Adipose tissue (tissue), 3 donors: ENCODE measurements around the gene RPL10. TPM values are rescaled to one million over a fixed set of nuclear protein-coding genes. Genes with fewer than 3 reads are reported as not detected.

Experiments used
- H3K27ac ChIP-seq: one replicate; pipeline ENCODE4 v1.5.1; 2013; ENCODE audit warnings: low read depth, low read length
- WGBS, 3 donors: extraction: QIAGEN DNeasy Blood & Tissue Kit; methylation state at CpG; one replicate each; pipeline ENCODE4 v1.1.7; 2013; 5-methylcytosine and 5-hydroxymethylcytosine counted together
- polyA plus RNA-seq, 3 donors: library from polyadenylated mRNA; stranded (reverse); fragments of 200-250 nt; gene quantifications; one replicate each; pipeline ENCODE4 v1.2.3, GENCODE V29; 2013
- donor health status: healthy with polysubstance abuse.
- donor health status: Bipolar disorder and iron deficiency.
- donor health status: healthy.

Gene RPL10
- polyA plus RNA-seq, 3 donors = 6,483 to 8,176 (median 7,781) TPM

GRCh38 chrX:154412468-154412867 lies 14.3 kb downstream of the RPL10 start:
- 15 to 37% (median 22%) methylated on average over 4 of the region's 4 CpGs for WGBS, 3 donors
- H3K27ac ChIP-seq = no peak overlapping the region

DNA sequence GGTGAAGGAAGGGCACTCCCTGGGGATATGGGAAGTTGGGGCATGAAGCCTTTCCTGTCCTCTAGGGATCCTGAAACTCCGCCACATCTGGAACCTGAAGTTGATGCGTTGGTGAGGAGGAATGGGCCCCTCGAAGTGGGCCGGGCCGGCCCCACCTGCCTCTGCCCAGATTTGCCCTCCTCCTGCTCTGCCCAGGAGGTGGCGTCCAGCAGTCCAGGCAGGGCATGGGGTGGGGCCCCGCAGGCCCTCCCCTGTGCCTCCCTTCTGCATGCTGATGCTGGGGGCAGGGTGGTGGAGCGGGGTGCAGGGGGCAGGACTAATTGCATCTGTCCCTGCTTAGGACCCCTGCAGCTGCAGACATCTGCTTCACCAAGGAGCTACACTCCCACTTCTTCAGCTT lies 15.0 kb downstream of the RPL10 start:
- H3K27ac ChIP-seq = no peak overlapping the region
- WGBS, 3 donors = 66 to 69% (median 67%) methylated on average over 7 to 8 of the region's 8 CpGs

- WGBS, 3 donors = 69 to 94% (median 84%) methylated on average over 7 of the region's 7 CpGs
These were observed 19.0 kb downstream of the RPL10 start for GRCh38 chrX:154417157-154417556.

GRCh38 chrX:154419189-154419588 lies 21.0 kb downstream of the RPL10 start:
- H3K27ac ChIP-seq = no peak overlapping the region
- 85 to 92% (median 89%) methylated on average over 6 to 8 of the region's 8 CpGs for WGBS, 3 donors

More at GRCh38 chrX:154417157-154417556, 19.0 kb downstream of the RPL10 start:
- H3K27ac ChIP-seq = no peak overlapping the region

- no peak overlapping the region for H3K27ac ChIP-seq
- 49 to 74% (median 68%) methylated on average over 11 to 19 of the region's 19 CpGs for WGBS, 3 donors
These were observed 21.7 kb downstream of the RPL10 start for GRCh38 chrX:154419688-154420401.

DNA sequence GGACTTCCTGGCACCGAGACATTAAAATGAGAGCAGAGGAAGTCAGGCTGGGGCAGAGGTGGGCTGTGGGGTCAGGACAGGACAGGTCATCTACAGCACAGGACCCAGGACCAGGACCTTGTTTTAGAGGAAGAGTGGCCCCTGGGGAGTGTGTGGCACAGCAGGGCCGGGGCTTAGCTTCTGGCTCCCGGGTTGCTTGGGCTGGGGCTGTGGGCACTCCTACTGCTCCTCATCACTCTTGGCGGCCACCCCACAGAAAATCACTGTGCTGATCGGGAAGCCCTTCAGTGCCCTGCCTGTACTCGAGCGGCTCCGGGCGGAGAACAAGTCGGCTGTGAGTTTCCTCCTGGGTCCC lies 22.2 kb downstream of the RPL10 start:
- no peak overlapping the region for H3K27ac ChIP-seq
- WGBS, 3 donors = 77 to 79% (median 77%) methylated on average over 2 to 10 of the region's 10 CpGs

DNA sequence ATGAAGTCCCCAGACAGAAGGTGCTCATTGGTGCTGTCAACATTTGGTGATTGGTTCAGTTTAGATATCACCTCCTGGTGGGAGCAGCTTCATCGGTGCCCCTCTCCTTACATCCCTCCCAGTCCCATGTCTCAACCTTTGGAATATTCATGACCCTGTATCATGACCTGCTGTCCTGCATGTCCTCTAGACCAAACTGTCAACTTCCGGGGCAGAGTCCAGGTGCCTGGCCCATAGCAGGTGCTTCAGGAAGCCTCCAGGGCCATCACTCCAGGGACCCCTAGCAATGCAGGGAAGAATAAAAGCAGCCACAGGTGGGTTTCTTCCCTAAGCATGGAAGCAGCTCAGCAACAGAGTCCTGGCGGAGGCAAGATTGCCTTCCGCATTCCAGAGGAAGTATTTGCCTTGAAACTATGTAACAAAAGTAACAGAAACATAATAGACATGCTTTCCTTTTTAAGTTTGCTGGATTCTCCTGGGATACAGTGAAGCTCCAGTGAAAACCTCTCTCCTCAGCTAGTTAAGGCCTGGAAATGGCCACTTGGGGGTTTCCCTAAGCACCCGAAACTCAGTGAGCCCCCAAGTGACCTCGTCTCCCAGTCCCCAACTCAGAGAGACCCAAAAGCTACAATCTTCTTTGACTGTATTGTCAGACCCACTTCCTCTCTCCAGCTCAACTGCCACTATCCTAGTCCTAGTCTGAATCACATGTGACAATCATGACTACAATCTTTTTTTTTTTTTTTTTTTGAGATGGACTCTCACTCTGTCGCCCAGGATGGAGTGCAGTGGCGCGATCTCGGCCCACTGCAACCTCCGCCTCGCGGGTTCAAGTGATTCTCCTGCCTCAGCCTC lies 29.0 kb downstream of the RPL10 start:
- WGBS, 3 donors = 69 to 85% (median 81%) methylated on average over 13 of the region's 13 CpGs
- no peak overlapping the region for H3K27ac ChIP-seq

DNA sequence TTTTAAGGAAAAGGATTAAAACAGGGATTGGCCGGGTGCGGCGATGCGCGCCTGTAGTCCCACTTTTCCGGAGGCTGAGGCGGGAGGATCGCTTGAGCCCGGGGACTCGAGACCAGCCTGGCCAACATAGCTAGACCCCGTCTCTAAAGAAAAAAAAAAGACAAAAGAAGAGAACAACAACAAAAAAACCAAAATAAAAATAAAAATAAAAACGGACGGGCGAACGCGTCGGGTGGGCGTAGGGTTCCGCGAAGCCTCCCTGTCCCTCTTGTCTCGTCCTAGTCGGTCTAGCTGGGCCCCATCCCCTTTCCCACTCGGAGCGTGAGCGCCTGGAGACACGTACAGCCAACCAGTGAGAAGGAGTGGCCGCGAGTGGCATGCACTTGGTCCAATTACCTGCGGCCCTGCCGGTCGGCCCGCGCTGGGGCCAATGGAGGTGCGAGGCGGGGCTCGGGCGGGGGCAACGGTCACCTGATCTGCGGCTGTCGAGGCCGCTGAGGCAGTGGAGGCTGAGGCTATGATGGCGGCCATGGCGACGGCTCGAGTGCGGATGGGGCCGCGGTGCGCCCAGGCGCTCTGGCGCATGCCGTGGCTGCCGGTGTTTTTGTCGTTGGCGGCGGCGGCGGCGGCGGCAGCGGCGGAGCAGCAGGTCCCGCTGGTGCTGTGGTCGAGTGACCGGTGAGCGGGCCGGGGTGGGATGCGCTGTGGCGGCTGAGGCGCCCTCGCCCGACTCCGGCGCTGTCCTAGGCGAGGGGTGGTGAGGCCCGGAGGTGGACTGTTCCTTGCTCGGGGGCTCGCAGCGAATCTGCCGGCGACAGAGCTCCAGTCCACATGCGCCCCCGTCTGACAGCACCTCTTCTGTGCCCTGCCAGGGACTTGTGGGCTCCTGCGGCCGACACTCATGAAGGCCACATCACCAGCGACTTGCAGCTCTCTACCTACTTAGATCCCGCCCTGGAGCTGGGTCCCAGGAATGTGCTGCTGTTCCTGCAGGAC lies 30.3 kb downstream of the RPL10 start, which contains the start of gene ATP6AP1:
TSS of gene ATP6AP1 (plus strand) at position 502 of the 996 bp plus-strand sequence. CDS start at position 518, 16 bp downstream.
- H3K27ac ChIP-seq = no peak within 1 kb of the TSS
- 8 to 35% (median 23%) methylated on average over 33 to 87 of the region's 87 CpGs for WGBS, 3 donors

DNA sequence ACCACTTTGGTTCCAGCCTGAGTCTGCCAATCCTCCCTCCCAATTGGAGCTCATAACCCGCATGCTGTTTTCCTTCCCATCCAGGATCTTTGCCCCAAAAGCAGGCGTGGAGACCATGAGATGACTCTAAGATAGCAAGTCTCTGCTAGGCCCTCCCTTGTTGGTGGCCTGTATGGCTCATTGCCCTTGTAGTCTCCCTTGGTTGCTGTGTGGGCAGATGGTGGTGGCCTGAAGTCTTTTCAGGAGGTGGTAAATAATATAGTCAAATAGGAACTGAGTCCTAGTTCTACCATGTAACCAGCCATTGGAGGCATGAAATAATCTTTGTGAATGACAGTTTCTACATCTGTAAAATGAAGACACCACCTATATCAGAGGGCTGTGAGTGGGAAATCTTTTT lies 31.5 kb downstream of the RPL10 start:
- H3K27ac ChIP-seq = no peak overlapping the region
- WGBS, 3 donors = 73 to 86% (median 81%) methylated on average over 2 of the region's 2 CpGs

GRCh38 chrX:154430479-154430878 lies 32.3 kb downstream of the RPL10 start:
- WGBS, 3 donors = 52 to 74% (median 55%) methylated on average over 6 of the region's 6 CpGs
- no peak overlapping the region for H3K27ac ChIP-seq

DNA sequence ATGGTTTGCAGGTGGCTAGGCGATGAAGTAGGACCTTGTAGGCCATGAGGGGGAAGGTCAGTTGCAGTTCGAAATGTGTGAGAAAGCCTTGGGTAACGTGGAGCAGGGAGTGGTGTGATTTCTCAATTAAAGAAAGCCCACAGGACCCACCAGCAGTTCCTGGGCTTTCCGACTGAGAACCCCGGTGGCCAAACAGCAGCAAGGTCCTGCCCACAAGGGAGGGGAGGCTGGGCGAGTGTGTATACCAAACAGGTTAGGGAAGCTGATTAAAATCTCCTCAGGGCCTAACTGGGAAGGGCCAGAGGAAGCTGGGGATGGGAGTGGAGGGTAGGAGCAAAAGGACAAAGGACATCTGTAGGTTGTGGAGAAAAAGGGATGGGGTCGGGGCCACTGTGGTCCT lies 32.7 kb downstream of the RPL10 start:
- WGBS, 3 donors = 43 to 74% (median 61%) methylated on average over 6 to 7 of the region's 7 CpGs
- no peak overlapping the region for H3K27ac ChIP-seq

DNA sequence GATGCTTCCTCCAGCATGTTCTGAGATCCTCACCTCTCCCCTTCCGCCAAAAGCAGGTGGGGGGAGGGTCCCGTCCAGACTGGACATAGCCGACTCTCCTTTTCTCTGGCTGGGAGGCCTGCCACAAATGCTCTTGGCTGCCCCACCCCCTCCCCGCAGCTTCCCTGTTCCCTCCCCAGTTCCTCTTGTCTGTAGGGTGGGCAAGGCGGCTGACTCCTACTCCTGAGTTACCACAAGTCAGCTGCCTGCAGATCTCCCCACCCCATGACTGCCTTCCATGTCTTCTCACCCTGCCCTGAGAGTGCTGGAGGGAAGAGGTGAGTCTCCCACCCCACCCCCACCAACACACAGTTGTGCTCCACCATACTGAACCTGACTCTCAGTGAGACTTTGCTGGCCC lies 33.2 kb downstream of the RPL10 start:
- WGBS, 3 donors = 53 to 64% (median 63%) methylated on average over 5 of the region's 5 CpGs
- H3K27ac ChIP-seq = no peak overlapping the region

- H3K27ac ChIP-seq = no peak overlapping the region
- 85 to 94% (median 93%) methylated on average over 6 to 8 of the region's 8 CpGs for WGBS, 3 donors
These were observed 34.0 kb downstream of the RPL10 start for GRCh38 chrX:154432210-154432609.

- H3K27ac ChIP-seq = no peak overlapping the region
- 84 to 94% (median 91%) methylated on average over 7 of the region's 7 CpGs for WGBS, 3 donors
These were observed 35.4 kb downstream of the RPL10 start for GRCh38 chrX:154433605-154434004.

DNA sequence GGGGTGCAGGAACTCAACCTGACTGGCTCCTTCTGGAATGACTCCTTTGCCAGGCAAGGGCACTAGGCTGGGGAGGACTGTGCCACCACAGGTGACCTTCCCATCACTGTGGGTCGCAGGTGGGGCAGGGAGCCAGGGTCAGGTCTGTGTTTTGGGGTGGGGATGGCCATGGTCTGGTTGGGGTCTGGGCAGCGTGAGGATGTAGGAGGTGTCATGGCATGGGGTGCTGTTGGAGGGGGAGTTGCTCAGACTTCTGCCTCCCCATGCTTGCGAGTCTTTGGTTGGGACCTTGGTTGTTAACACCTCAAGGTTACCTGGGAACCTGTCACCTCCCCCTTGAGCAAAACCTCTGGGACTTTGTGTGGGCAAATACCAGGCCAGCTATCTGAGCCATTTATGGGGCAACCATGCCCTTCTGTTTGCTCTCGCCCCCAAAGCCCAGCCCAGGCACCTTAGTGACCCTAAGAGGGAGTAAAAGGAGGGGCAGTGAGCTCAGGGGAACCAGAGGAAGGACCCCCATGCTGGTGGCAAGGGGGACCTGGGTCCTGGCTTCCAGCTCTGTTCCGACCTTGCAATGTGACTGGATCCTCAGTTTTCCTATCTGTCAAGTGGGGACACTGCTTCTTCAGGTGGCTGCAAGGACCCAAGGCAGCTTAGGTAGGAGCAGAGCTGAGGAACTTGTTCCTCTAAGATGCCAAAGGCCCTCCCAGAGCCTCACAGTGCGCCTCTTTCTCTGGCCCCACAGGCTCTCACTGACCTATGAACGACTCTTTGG lies 36.4 kb downstream of the RPL10 start:
- 79 to 96% (median 92%) methylated on average over 7 of the region's 7 CpGs for WGBS, 3 donors
- H3K27ac ChIP-seq = no peak overlapping the region

DNA sequence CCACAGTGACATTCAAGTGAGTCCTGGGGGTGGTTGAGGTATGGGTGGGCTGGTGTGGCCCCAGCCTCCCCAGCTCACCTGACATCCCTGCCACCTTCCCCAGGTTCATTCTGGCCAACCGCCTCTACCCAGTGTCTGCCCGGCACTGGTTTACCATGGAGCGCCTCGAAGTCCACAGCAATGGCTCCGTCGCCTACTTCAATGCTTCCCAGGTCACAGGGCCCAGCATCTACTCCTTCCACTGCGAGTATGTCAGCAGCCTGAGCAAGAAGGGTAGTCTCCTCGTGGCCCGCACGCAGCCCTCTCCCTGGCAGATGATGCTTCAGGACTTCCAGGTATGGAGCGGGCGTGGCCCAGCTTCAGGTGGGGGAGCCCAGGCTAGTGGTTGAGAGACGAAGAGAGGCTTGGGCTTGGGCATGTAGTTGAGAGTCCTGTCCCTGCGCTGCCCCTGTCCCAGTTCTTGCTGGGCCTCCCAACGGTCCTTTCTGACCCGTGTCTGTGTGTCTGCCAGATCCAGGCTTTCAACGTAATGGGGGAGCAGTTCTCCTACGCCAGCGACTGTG lies 37.1 kb downstream of the RPL10 start:
- no peak overlapping the region for H3K27ac ChIP-seq

GRCh38 chrX:154436374-154436982 lies 38.3 kb downstream of the RPL10 start:
- 13 to 31% (median 19%) methylated on average over 13 to 40 of the region's 78 CpGs for WGBS, 3 donors
- peak overlapping the region; percentile 33 for H3K27ac ChIP-seq

More for the DNA sequence above, 37.1 kb downstream of the RPL10 start:
- 94 to 96% (median 94%) methylated on average over 17 to 19 of the region's 19 CpGs for WGBS, 3 donors
